Activated CD8-positive, alpha-beta T cell treated with anti-CD3 and anti-CD28 coated beads for 36 hours (primary cell): ENCODE results near the gene PWWP2B. TPM values are rescaled to one million over a fixed set of nuclear protein-coding genes. Genes with fewer than 3 reads are reported as not detected.
A peak's percentile ranks its signal among the peaks of the same experiment; 100 is the strongest.

Experiments
- ATAC-seq: fragments of 200-7000 bp; cut with Tn5 transposase; one replicate; pipeline ENCODE4 v1.10.0; 2021; ENCODE audit warnings: mild to moderate bottlenecking, moderate library complexity
- CTCF ChIA-PET: fragments of 350-600 bp; sonication (Branson Sonifier 250); formaldehyde crosslinking; loops from one replicate; lab custom pipeline; 2021; ENCODE audit warnings: antibody characterized with exemption; lab: Charles Lee
- POLR2A ChIA-PET: fragments of 350-600 bp; sonication (Branson Sonifier 250); formaldehyde crosslinking; loops from one replicate; lab custom pipeline; 2021; ENCODE audit warnings: antibody characterized with exemption; lab: Charles Lee
- DNase-seq: peaks from one replicate; pipeline ENCODE4 v3.0.0-alpha.2; 2020
- H3K27ac Mint-ChIP-seq: one replicate; pipeline ENCODE4 v1.8.0; 2021; ENCODE audit warnings: mild to moderate bottlenecking, mixed read lengths
- H3K27me3 Mint-ChIP-seq: one replicate; pipeline ENCODE4 v1.8.0; 2021; ENCODE audit warnings: mixed read lengths
- H3K36me3 Mint-ChIP-seq: one replicate; pipeline ENCODE4 v1.8.0; 2021; ENCODE audit warnings: low read depth, mixed read lengths
- H3K4me1 Mint-ChIP-seq: one replicate; pipeline ENCODE4 v1.8.0; 2021; ENCODE audit warnings: low read depth, mixed read lengths
- H3K4me3 Mint-ChIP-seq: one replicate; pipeline ENCODE4 v1.8.0; 2021; ENCODE audit warnings: mild to moderate bottlenecking, moderate library complexity, mixed read lengths
- H3K9me3 Mint-ChIP-seq: one replicate; pipeline ENCODE4 v1.8.0; 2021; ENCODE audit warnings: mixed read lengths
- intact Hi-C: fragments of 100-400 bp; cut with micrococcal nuclease; formaldehyde crosslinking; loops from one replicate; pipeline ENCODE4 v1.10.0; 2022
- total RNA-seq, 2 experiments: library from RNA; stranded (reverse); gene quantifications; one replicate each; pipeline ENCODE4 v1.2.3, GENCODE V29; 2021
- TF ChIP-seq, protein P1 (sequence below): fragments of 200-600 bp; IDR thresholded peaks from one replicate; pipeline ENCODE4 v1.8.0; 2022; ENCODE audit warnings: antibody characterized with exemption, mild to moderate bottlenecking

PWWP2B gene
- total RNA-seq, 2 experiments from 2014 or later, result 6.0 to 6.6 TPM

DNA sequence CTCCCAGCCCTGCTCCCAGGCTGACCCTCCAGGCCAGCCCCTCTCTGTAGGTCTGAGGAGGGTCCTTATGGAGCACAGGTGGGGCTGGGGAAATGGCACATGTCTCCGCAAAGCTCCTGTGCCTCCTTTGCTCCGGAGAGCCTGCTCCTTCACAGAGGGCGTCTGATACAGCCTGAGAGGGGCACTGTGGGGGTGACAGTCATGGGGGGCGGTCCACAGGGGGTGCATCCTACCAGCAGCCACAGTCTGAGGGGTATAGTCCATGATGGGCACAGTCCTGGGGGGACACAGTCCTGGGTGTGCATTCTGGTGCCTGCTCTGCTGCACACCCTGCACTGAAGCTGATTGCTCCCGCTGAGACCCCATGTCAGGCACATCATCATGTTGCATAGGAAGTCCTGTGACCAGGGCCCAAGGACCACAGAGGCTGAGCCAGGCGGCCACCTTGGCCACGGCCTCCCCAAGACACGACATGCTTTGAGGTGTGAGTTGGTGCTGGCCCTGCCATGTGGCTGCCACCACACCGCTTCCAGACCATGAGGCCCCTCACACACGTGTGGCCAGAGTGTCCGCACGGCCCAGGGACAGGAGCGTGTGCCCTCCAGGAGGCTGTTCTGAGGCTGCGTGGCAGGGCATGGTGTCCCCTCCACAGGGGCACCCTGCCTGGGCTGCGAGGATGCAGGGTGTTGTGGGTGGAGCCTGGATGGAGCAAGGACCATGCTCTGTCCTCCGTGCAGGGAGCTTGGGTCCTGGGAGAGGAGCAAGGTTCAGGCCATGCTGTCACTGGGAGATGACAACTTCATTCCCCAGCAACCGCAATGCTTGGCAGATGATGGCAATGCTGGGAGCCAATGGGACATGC lies 59.2 kb downstream of the PWWP2B start:
- TF ChIP-seq, protein P1, sequence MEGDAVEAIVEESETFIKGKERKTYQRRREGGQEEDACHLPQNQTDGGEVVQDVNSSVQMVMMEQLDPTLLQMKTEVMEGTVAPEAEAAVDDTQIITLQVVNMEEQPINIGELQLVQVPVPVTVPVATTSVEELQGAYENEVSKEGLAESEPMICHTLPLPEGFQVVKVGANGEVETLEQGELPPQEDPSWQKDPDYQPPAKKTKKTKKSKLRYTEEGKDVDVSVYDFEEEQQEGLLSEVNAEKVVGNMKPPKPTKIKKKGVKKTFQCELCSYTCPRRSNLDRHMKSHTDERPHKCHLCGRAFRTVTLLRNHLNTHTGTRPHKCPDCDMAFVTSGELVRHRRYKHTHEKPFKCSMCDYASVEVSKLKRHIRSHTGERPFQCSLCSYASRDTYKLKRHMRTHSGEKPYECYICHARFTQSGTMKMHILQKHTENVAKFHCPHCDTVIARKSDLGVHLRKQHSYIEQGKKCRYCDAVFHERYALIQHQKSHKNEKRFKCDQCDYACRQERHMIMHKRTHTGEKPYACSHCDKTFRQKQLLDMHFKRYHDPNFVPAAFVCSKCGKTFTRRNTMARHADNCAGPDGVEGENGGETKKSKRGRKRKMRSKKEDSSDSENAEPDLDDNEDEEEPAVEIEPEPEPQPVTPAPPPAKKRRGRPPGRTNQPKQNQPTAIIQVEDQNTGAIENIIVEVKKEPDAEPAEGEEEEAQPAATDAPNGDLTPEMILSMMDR, result no peak
- Mint-ChIP-seq H3K36me3 (no peaks in the 10 kb centered on the region), H3K4me3 (no peak overlapping the region), H3K27ac (no peak overlapping the region), H3K4me1 (peaks cover 16% of the 10 kb centered on the region), H3K27me3 (no peaks in the 10 kb centered on the region), H3K9me3 (no peaks in the 10 kb centered on the region)
- no peak for DNase-seq
- ChIA-PET POLR2A (interaction anchor here (1.1 to 2.0 kb wide), 2 partner anchors 9 to 187 kb away, joined by 3 to 6 read pairs; no protein-coding TSS in a partner anchor), CTCF (interaction anchor here (2.7 kb wide), 1 partner anchor 95 kb away, joined by 10 read pairs; no protein-coding TSS in a partner anchor)
- ATAC-seq, result no peak
- intact Hi-C loops, result loop anchor here (5.0 to 10.0 kb wide), 2 partner anchors 86 to 241 kb away; no protein-coding TSS in a partner anchor

DNA sequence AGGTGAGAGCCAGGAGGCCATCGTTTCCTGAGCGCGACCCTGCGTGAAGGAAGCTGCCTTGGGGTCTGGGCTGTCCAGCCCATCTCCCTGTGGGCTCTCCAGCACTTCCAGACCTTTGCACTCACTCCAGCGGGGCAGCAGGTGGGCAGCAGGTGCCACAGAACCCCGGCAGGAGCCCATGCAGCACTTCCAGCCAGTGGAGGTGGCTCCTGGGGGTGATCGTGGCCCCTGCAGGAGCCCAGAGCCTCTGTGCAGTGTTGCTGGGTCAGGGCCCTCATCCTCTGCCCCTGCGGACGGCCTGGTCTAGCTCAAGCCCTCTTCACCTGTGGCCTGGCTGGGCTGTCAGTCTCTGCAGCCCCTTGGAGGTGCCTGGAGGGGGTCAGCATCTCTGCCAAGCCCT lies 59.9 kb downstream of the PWWP2B start:
- TF ChIP-seq, protein P1, result no peak
- no peaks in the 10 kb centered on the region for H3K27me3 Mint-ChIP-seq
- POLR2A ChIA-PET, result interaction anchor here (2.0 kb wide), 1 partner anchor 10 kb away, joined by 6 read pairs; no protein-coding TSS in a partner anchor
- H3K36me3 Mint-ChIP-seq, result no peaks in the 10 kb centered on the region
- no peaks in the 10 kb centered on the region for H3K9me3 Mint-ChIP-seq
- H3K4me1 Mint-ChIP-seq, result peaks cover 10% of the 10 kb centered on the region
- no peak overlapping the region for H3K4me3 Mint-ChIP-seq
- intact Hi-C loops, result loop anchor here (5.0 to 10.0 kb wide), 2 partner anchors 85 to 242 kb away; no protein-coding TSS in a partner anchor
- no peak overlapping the region for H3K27ac Mint-ChIP-seq
- DNase-seq (no peak), ATAC-seq (no peak)
- CTCF ChIA-PET, result interaction anchor here (2.4 kb wide), 1 partner anchor 94 kb away, joined by 12 read pairs; no protein-coding TSS in a partner anchor

DNA sequence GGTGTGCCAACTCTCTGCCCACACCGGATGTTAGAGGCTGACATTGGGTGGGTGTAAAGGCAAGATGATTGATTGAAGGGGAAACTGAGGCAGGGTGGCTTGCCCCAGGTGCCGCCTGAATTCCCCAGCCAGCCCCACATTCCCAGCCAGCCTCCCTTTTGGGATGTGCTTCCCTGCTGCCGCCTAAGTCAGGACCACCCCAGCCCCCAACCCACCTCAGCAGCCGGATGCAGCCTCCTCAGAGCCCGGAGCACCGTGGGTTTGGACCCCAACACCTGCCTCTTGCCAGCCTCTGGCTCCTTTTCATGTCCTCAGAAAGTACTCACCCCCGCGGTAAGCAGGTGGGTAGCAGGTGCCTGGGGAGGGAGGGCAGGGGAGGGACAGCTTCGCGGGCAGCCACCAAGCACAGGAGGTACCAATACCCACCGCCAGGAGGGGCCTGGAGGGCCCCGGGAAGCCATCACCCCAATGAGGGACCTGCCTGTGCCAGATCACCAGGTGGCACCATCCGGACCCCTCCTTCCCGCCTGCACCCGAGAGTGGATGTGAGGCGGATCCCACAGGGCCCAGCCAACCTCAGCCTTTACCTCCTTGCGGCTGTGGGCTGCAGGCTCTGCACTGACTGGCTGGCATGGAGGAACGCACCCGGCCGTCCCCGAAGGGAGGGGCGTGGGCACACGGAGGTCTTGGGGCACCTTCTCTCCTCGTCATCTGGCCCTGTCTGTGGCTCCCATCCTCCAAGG lies 60.5 kb downstream of the PWWP2B start:
- peaks cover 5% of the 10 kb centered on the region for H3K4me1 Mint-ChIP-seq
- no peak overlapping the region for H3K27ac Mint-ChIP-seq

DNA sequence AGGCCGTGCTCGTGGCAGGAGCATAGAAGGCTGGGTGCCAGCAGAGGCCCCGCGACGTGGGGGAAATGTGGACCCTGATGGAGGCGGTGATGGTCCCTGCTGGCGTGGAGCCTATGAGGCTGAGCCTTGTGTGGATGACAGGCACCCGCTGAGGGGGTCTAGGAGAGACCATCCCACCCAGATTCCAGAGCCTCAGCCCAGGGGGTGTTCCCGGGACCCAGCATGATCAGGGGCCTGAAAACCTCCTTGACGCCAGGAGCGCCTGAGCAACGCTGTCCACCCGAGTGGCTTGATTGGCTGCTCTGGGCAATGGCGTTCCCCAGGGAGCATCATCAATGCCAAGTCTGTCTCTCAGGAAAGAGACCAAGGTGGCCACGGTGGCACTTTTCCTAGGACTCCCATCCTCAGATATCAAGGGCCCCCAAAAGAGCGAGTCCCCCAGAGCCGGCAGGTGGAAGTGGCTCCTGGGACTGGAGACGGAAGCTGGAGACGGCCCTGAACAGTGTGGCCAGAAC lies 61.1 kb downstream of the PWWP2B start:
- TF ChIP-seq, protein P1, result no peak
- no peaks in the 10 kb centered on the region for H3K27me3 Mint-ChIP-seq

More for the DNA sequence above, 60.5 kb downstream of the PWWP2B start:
- TF ChIP-seq, protein P1, result no peak
- no peaks in the 10 kb centered on the region for H3K36me3 Mint-ChIP-seq
- ChIA-PET POLR2A (no interaction called here), CTCF (interaction anchor here (1.3 to 2.4 kb wide), 3 partner anchors 14 to 179 kb away, joined by 3 to 12 read pairs (median 8); no protein-coding TSS in a partner anchor)
- H3K4me3 Mint-ChIP-seq, result no peak overlapping the region
- no peaks in the 10 kb centered on the region for H3K27me3 Mint-ChIP-seq
- DNase-seq (peak; percentile 11), ATAC-seq (no peak)
- H3K9me3 Mint-ChIP-seq, result no peaks in the 10 kb centered on the region
- intact Hi-C loops, result loop anchor here (2.0 to 10.0 kb wide), 3 partner anchors 85 to 243 kb away; no protein-coding TSS in a partner anchor

More for the DNA sequence above, 61.1 kb downstream of the PWWP2B start:
- intact Hi-C loops, result loop anchor here (2.0 to 10.0 kb wide), 3 partner anchors 84 to 243 kb away; no protein-coding TSS in a partner anchor
- no peak for DNase-seq
- Mint-ChIP-seq H3K9me3 (no peaks in the 10 kb centered on the region), H3K4me3 (no peak overlapping the region), H3K4me1 (no peaks in the 10 kb centered on the region), H3K27ac (no peak overlapping the region), H3K36me3 (no peaks in the 10 kb centered on the region)
- ChIA-PET CTCF (interaction anchor here (1.0 to 2.9 kb wide), 6 partner anchors 13 to 197 kb away, joined by 3 to 16 read pairs (median 10); no protein-coding TSS in a partner anchor), POLR2A (no interaction called here)
- ATAC-seq, result no peak
